Smooth muscle cell (in vitro differentiated cells): Measurements from ENCODE around the gene HDAC4. TPM values are rescaled to one million over a fixed set of nuclear protein-coding genes. Genes with fewer than 3 reads are reported as not detected.

ENCODE experiments used
- DNase-seq: peaks from one replicate; lab custom pipeline; 2025; ENCODE audit not compliant: unreplicated experiment; lab: John Stamatoyannopoulos, UW
- H2AFZ ChIP-seq: fragments of 200-600 bp; sonication (generic); 2 replicates; pipeline ENCODE4 v1.6.0; 2016; ENCODE audit warnings: antibody characterized with exemption, low read depth, mild to moderate bottlenecking
- H3F3A ChIP-seq: fragments of 200-600 bp; sonication (generic); 2 replicates; pipeline ENCODE4 v1.6.0; 2017; ENCODE audit warnings: antibody characterized with exemption, low read depth
- H3K27ac ChIP-seq: fragments of 200-600 bp; sonication (generic); 2 replicates; pipeline ENCODE4 v1.5.1; 2016; ENCODE audit warnings: low read depth, mild to moderate bottlenecking
- H3K27me3 ChIP-seq: fragments of 200-600 bp; sonication (generic); 2 replicates; pipeline ENCODE4 v1.6.1; 2016; ENCODE audit warnings: low read depth, mild to moderate bottlenecking
- H3K36me3 ChIP-seq: fragments of 200-600 bp; sonication (generic); 2 replicates; pipeline ENCODE4 v1.5.1; 2016; ENCODE audit warnings: low read depth
- H3K4me1 ChIP-seq: fragments of 200-600 bp; sonication (generic); 2 replicates; pipeline ENCODE4 v1.5.1; 2016; ENCODE audit warnings: low read depth
- H3K4me2 ChIP-seq: fragments of 200-600 bp; sonication (generic); 2 replicates; pipeline ENCODE4 v1.6.0; 2016; ENCODE audit warnings: mild to moderate bottlenecking
- H3K4me3 ChIP-seq: fragments of 200-600 bp; sonication (generic); 2 replicates; pipeline ENCODE4 v1.5.1; 2016; ENCODE audit warnings: mild to moderate bottlenecking
- H3K79me2 ChIP-seq: fragments of 200-600 bp; sonication (generic); 2 replicates; pipeline ENCODE4 v1.6.0; 2016; ENCODE audit warnings: low read depth, mild to moderate bottlenecking
- H3K9ac ChIP-seq: fragments of 200-600 bp; sonication (generic); 2 replicates; pipeline ENCODE4 v1.6.0; 2016; ENCODE audit warnings: low read depth
- H3K9me3 ChIP-seq: fragments of 200-600 bp; sonication (generic); replicated peaks from 2 replicates; pipeline ENCODE4 v1.5.1; 2016; ENCODE audit warnings: low read depth
- H4K20me1 ChIP-seq: fragments of 200-600 bp; sonication (generic); 2 replicates; pipeline ENCODE4 v1.6.0; 2016; ENCODE audit warnings: low read depth
- CTCF ChIP-seq: fragments of 200-600 bp; sonication (generic); IDR thresholded peaks from 2 replicates; pipeline ENCODE4 v1.5.1; 2017; ENCODE audit warnings: borderline replicate concordance, mild to moderate bottlenecking, antibody characterized with exemption; ENCODE audit not compliant: insufficient read depth, poor library complexity, severe bottlenecking
- WGBS: methylation state at CpG from one replicate; pipeline ENCODE4 v1.1.7; 2016; ENCODE audit warnings: low lambda C conversion rate; 5-methylcytosine and 5-hydroxymethylcytosine counted together
- polyA plus RNA-seq: library from polyadenylated mRNA; unstranded; fragments of >200 nt; fragmentation: Nextera tagmentation; extraction: Ambion mirVana; gene quantifications from 2 replicates; pipeline ENCODE4 v1.2.1, GENCODE V29; 2016
- total RNA-seq: library from RNA; depleted of rRNA; stranded (reverse); fragments of >200 nt; gene quantifications from 2 replicates; pipeline ENCODE4 v1.2.3, GENCODE V29; 2014

Gene HDAC4
- total and polyA plus RNA-seq, 2 experiments from 2014 or later: 6.2 to 35.7 TPM

GRCh38 chr2:239236808-239237205 is 164.0 kb downstream of the HDAC4 start:
- WGBS: 51% methylated on average over 9 of the region's 9 CpGs
- Histone ChIP-seq H3K4me2 (no peak overlapping the region), H3K9ac (no peak overlapping the region), H3K36me3 (no peaks in the 10 kb centered on the region), H3K79me2 (peaks cover 28% of the 10 kb centered on the region), H3K27me3 (no peaks in the 10 kb centered on the region), H3F3A (no peaks in the 10 kb centered on the region), H3K4me3 (no peak overlapping the region), H2AFZ (no peak overlapping the region), H3K27ac (no peak overlapping the region), H4K20me1 (peaks cover 19% of the 10 kb centered on the region), H3K9me3 (no peaks in the 10 kb centered on the region), H3K4me1 (peaks cover 16% of the 10 kb centered on the region)
- no peak for TF ChIP-seq CTCF
- DNase-seq: no peak

- Histone ChIP-seq H3K4me1 (peaks cover 16% of the 10 kb centered on the region), H2AFZ (no peak overlapping the region), H3K79me2 (peaks cover 23% of the 10 kb centered on the region), H3K27me3 (no peaks in the 10 kb centered on the region), H3K9me3 (no peaks in the 10 kb centered on the region), H3K27ac (no peak overlapping the region), H3K9ac (no peak overlapping the region), H3K36me3 (no peaks in the 10 kb centered on the region), H3K4me3 (no peak overlapping the region), H3K4me2 (no peak overlapping the region), H4K20me1 (peaks cover 19% of the 10 kb centered on the region), H3F3A (no peaks in the 10 kb centered on the region)
- no peak for DNase-seq
- TF ChIP-seq CTCF: no peak
- WGBS: 90% methylated on average over 20 of the region's 20 CpGs
Measured at GRCh38 chr2:239236043-239236807, 164.6 kb downstream of the HDAC4 start.

- Histone ChIP-seq H3K9ac (no peak overlapping the region), H3K4me3 (no peak overlapping the region), H3K27ac (no peak overlapping the region), H3K27me3 (no peaks in the 10 kb centered on the region), H3K4me2 (no peak overlapping the region), H3K4me1 (peaks cover 14% of the 10 kb centered on the region), H3F3A (no peaks in the 10 kb centered on the region), H3K36me3 (no peaks in the 10 kb centered on the region), H4K20me1 (peaks cover 12% of the 10 kb centered on the region), H3K79me2 (peaks cover 22% of the 10 kb centered on the region), H3K9me3 (no peaks in the 10 kb centered on the region), H2AFZ (no peak overlapping the region)
- WGBS: 93% methylated on average over 11 of the region's 11 CpGs
- DNase-seq: no peak
- TF ChIP-seq CTCF: no peak
Measured at GRCh38 chr2:239235311-239235710, 165.5 kb downstream of the HDAC4 start.
